Activated naive CD4-positive, alpha-beta T cell treated with anti-CD3 and anti-CD28 coated beads for 36 hours (primary cell): ENCODE measurements around the gene STIL. TPM values are rescaled to one million over a fixed set of nuclear protein-coding genes. Genes with fewer than 3 reads are reported as not detected.
A peak's percentile ranks its signal among the peaks of the same experiment; 100 is the strongest.
"Not testable (repeated sequence)": the region's sequence is repeated elsewhere in the genome, so short reads cannot be mapped to it uniquely, and the experiment has no call there.

Source experiments
- CTCF ChIA-PET: fragments of 350-600 bp; sonication (Branson Sonifier 250); formaldehyde crosslinking; loops from one replicate; lab custom pipeline; 2021; ENCODE audit warnings: antibody characterized with exemption; lab: Charles Lee
- DNase-seq: peaks from one replicate; pipeline ENCODE4 v3.0.0-alpha.2; 2020
- H3K27ac Mint-ChIP-seq: one replicate; pipeline ENCODE4 v1.8.0; 2021; ENCODE audit warnings: mild to moderate bottlenecking, mixed read lengths
- H3K27me3 Mint-ChIP-seq: one replicate; pipeline ENCODE4 v1.8.0; 2021; ENCODE audit warnings: low read depth, mixed read lengths
- H3K36me3 Mint-ChIP-seq: one replicate; pipeline ENCODE4 v1.8.0; 2021; ENCODE audit warnings: low read depth, mixed read lengths
- H3K4me1 Mint-ChIP-seq: one replicate; pipeline ENCODE4 v1.8.0; 2021; ENCODE audit warnings: low read depth, mixed read lengths
- H3K4me3 Mint-ChIP-seq: one replicate; pipeline ENCODE4 v1.8.0; 2021; ENCODE audit warnings: mild to moderate bottlenecking, moderate library complexity, mixed read lengths
- H3K9me3 Mint-ChIP-seq: one replicate; pipeline ENCODE4 v1.8.0; 2021; ENCODE audit warnings: mixed read lengths
- intact Hi-C: fragments of 100-400 bp; cut with micrococcal nuclease; formaldehyde crosslinking; loops from one replicate; pipeline ENCODE4 v1.15.1; 2023
- total RNA-seq, 2 experiments: library from RNA; stranded (reverse); gene quantifications; one replicate each; pipeline ENCODE4 v1.2.3, GENCODE V29; 2021

STIL gene
- total RNA-seq, 2 experiments from 2014 or later: 41.4 to 43.5 TPM

DNA sequence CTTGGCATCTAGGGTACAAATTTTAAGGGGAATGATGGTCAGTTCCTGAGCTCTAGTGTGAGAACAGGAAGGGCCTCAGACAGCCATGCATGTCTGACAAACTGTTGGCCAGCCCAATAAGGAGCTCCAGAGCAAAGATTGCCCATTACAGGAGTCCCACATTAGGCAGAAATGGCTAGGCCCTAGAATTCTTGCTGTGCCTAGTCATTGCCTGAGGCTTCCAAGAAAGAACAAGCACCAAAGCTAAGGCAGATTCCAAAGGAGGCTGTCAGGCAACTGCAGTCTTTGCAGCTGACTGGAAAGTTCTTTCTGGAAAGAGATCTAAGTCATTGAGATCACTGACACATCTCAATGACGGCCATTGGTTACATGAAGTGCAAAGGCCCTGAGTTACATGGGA, 3.9 kb upstream of the STIL start:
- DNase-seq: no peak
- intact Hi-C loops: no loop called here
- Mint-ChIP-seq H3K27me3 (no peaks in the 10 kb centered on the region), H3K4me1 (peaks cover 4% of the 10 kb centered on the region), H3K36me3 (peaks cover 9% of the 10 kb centered on the region), H3K9me3 (no peaks in the 10 kb centered on the region), H3K4me3 (no peak overlapping the region), H3K27ac (no peak overlapping the region)
- CTCF ChIA-PET: interaction anchor here (0.7 to 2.2 kb wide), 2 partner anchors 14 to 84 kb away, joined by 3 to 5 read pairs; no protein-coding TSS in a partner anchor

DNA sequence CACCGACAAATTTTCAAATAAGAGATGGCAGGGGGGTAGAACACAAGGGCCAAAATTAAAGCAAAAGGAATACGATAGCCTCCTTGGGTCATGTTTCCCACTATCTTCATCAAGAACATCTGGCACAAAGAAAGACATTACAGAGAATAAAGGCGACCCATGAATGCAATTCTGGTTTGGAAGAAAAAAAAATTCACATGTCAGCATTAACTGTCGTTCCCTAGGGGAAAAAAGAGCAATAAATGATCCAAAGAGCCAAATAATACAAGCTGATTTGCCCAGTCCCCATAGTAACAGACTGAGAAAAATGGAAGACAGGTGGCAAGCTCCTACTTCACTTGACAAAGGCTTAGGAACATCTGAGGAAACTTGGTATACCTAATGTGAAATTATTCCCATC, 4.5 kb downstream of the STIL start:
- Mint-ChIP-seq H3K4me3 (no peak overlapping the region), H3K27me3 (no peaks in the 10 kb centered on the region), H3K36me3 (peaks cover 32% of the 10 kb centered on the region), H3K27ac (no peak overlapping the region), H3K9me3 (no peaks in the 10 kb centered on the region), H3K4me1 (peaks cover 10% of the 10 kb centered on the region)
- intact Hi-C loops: no loop called here
- CTCF ChIA-PET: no interaction called here
- no peak for DNase-seq

DNA sequence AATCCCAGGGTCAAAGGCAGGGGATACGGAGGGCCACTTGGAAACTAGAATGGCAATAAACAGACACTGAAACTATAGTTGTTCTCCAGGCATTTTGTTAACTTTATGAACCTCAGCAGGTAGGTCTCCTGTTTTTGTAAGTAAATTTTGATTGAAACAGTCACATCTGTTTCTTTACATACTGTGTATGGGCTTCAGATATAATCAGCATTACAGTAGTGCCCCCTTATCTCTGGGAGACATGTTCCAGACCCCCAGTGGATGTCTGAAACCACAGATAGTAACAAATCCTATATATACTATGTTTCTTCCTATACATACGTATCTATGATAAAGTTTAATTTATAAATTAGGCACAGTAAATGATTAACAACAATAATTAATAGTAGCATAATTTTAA, 11.5 kb downstream of the STIL start:
- H3K9me3 Mint-ChIP-seq: no peaks in the 10 kb centered on the region
- peaks cover 45% of the 10 kb centered on the region for H3K36me3 Mint-ChIP-seq
- H3K27me3 Mint-ChIP-seq: no peaks in the 10 kb centered on the region
- intact Hi-C loops: no loop called here
- H3K27ac Mint-ChIP-seq: no peak overlapping the region
- CTCF ChIA-PET: no interaction called here
- peaks cover 1% of the 10 kb centered on the region for H3K4me1 Mint-ChIP-seq
- DNase-seq: no peak
- no peak overlapping the region for H3K4me3 Mint-ChIP-seq

DNA sequence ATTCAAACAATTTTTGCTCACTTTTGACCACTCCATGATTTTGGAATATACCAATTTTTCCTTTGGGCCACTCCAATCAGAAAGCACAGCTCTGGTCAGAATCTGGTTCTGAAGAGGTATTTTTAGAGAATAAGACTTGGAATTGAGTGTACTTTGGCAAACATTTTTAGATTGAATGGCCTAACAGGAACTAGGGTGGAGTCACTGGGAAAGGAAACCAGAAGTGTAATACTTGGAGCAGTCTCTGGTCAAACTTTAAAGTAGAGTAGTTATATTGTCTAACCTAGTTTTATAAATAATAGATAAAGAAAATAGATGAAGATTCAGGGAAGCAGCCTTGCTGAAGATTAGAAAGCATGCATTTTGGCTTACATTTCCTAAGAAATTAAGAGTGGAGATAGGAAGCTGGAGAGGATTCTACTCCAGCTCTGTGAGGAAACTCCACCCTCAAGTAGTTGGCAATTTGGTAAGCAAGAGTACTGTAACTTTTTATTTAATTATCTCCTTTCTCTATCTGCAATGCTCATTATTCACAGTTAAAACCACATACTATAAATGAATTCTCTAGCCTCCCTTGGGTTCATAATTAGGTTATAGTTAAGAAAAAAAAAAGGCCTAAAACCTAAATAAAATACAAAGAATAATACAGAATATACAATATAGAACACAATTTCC, 15.8 kb downstream of the STIL start:
- Mint-ChIP-seq H3K4me1 (no peaks in the 10 kb centered on the region), H3K4me3 (no peak overlapping the region), H3K9me3 (no peaks in the 10 kb centered on the region), H3K36me3 (peaks cover 37% of the 10 kb centered on the region), H3K27ac (no peak overlapping the region), H3K27me3 (no peaks in the 10 kb centered on the region)
- CTCF ChIA-PET: interaction anchor here (0.6 kb wide), 1 partner anchor 71 kb away, joined by 4 read pairs; no protein-coding TSS in a partner anchor
- no peak for DNase-seq
- intact Hi-C loops: no loop called here

DNA sequence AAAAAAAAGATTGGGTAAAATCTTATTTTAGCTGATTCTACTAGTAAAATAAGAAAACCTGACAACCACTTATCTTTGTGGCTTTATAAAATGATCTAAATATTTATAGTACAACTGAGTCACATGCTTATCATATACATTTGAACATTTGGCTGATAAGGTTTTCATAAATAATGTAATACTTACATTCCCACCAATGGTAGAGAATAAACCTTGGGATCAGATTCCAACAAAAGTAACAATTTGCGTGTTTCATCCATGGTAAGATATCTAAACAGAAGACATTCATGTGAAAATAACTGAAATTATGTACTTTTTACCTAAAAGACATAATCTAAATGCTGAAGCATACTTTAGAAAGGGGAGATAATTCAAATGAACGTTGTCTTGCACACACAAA, 18.4 kb downstream of the STIL start:
- H3K4me3 Mint-ChIP-seq: no peak overlapping the region
- H3K9me3 Mint-ChIP-seq: no peaks in the 10 kb centered on the region
- intact Hi-C loops: no loop called here
- no peak overlapping the region for H3K27ac Mint-ChIP-seq
- no peak for DNase-seq
- peaks cover 26% of the 10 kb centered on the region for H3K36me3 Mint-ChIP-seq
- CTCF ChIA-PET: no interaction called here
- H3K4me1 Mint-ChIP-seq: peaks cover 4% of the 10 kb centered on the region
- no peaks in the 10 kb centered on the region for H3K27me3 Mint-ChIP-seq

DNA sequence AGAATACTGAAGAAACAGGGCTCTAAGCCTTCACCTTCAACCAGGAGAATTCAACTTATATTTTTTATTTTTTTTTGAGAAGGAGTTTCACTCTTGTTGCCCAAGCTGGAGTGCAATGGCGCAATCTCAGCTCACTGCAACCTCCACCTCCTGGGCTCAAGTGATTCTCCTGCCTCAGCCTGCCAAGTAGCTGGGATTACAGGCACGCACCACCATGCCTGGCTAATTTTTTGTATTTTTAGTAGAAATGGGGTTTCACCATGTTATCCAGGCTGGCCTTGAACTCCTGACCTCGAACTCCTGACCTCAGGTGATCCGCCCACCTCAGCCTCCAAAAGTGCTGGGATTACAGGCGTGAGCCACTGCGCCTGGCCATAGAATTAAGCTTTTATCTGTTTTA, 19.1 kb downstream of the STIL start:
- intact Hi-C loops, H3K27ac Mint-ChIP-seq, H3K27me3 Mint-ChIP-seq, H3K4me3 Mint-ChIP-seq, H3K9me3 Mint-ChIP-seq, H3K4me1 Mint-ChIP-seq, CTCF ChIA-PET, DNase-seq: not testable (repeated sequence)
- peaks cover 29% of the 10 kb centered on the region for H3K36me3 Mint-ChIP-seq

DNA sequence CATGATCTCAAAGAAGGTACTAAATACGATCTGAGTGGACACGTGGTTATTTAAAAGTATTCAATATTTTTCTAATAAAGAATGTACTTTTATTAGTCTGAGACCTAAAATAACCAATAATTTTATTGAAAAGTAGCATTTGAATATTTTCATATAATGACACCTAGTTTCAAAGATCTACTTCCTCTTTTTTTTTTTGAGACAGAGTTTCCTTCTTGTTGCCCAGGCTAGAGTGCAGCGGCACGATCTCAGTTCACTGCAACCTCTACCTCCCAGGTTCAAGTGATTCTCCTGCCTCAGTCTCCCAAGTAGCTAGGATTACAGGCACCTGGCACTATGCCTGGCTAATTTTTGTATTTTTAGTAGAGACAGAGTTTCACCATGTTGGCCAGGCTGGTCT, 25.8 kb downstream of the STIL start:
- DNase-seq, H3K27me3 Mint-ChIP-seq, H3K27ac Mint-ChIP-seq, H3K4me1 Mint-ChIP-seq, H3K9me3 Mint-ChIP-seq, intact Hi-C loops, H3K4me3 Mint-ChIP-seq, CTCF ChIA-PET: not testable (repeated sequence)
- peaks cover 32% of the 10 kb centered on the region for H3K36me3 Mint-ChIP-seq

DNA sequence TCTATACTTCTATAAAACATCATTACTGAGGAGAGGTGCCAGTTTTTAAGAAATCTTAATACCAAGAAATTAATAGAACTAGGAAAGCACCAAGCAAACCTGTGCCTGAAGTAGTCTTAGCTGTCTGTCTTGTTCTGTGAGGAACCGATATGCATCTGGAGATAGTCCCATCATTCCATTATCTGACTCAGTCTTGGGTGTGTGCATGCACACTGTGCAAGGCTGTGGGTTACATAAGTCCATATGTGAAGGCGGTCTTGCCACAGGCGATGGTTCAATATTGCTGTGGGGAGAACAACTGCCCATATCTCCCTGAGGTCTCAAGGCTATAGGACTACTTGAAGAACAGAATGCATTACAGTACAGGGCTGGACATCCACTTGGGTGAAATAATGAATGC, 33.8 kb downstream of the STIL start:
- no peak for DNase-seq
- intact Hi-C loops: no loop called here
- no peak overlapping the region for H3K27ac Mint-ChIP-seq
- H3K4me1 Mint-ChIP-seq: no peaks in the 10 kb centered on the region
- peaks cover 33% of the 10 kb centered on the region for H3K36me3 Mint-ChIP-seq
- no peaks in the 10 kb centered on the region for H3K9me3 Mint-ChIP-seq
- no peak overlapping the region for H3K4me3 Mint-ChIP-seq
- no peaks in the 10 kb centered on the region for H3K27me3 Mint-ChIP-seq
- CTCF ChIA-PET: no interaction called here

DNA sequence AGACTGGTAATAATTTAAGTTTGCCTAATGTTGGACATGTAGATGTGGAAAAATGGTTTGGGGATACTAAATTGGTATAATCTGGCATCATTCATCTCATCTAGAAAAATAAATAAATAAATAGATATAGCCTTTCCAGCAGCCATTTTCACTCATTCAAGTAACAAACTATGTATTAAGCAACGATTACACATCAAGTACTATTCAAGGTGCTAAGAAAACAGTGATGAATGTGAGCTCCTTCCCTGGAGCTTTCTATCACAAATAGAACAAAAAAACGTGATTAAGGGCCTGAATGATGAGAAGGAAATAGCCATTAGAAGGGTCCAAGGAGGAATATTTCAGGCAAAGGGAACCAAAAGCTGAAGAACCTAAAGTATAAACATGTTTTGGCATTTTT, 37.1 kb downstream of the STIL start:
- Mint-ChIP-seq H3K27ac (no peak overlapping the region), H3K4me1 (no peaks in the 10 kb centered on the region), H3K4me3 (no peak overlapping the region), H3K9me3 (no peaks in the 10 kb centered on the region), H3K36me3 (peaks cover 30% of the 10 kb centered on the region), H3K27me3 (no peaks in the 10 kb centered on the region)
- CTCF ChIA-PET: interaction anchor here (1.4 kb wide), 1 partner anchor 14 kb away, joined by 8 read pairs; no protein-coding TSS in a partner anchor
- no peak for DNase-seq
- intact Hi-C loops: no loop called here

DNA sequence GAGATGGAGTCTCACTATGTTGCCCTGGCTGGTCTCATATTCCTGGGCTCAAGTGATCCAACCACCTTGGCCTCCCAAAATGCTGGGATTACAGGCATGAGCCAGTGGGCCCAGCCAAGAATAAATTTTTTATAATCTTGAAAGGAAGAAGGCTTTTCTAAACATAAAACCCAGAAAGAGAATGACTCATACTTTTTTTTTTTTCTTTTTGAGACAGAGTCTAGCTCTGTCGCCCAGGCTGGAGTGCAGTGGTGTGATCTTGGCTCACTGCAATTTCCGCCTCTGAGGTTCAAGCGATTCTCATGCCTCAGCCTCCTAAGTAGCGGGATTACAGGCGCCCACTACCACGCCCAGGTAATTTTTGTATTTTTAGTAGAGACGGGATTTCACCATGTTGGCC, 38.1 kb downstream of the STIL start:
- DNase-seq, H3K27me3 Mint-ChIP-seq, H3K9me3 Mint-ChIP-seq, H3K27ac Mint-ChIP-seq, intact Hi-C loops, H3K4me1 Mint-ChIP-seq, H3K4me3 Mint-ChIP-seq: not testable (repeated sequence)
- H3K36me3 Mint-ChIP-seq: peaks cover 30% of the 10 kb centered on the region
- CTCF ChIA-PET: interaction anchor here (1.4 kb wide), 1 partner anchor 13 kb away, joined by 8 read pairs; no protein-coding TSS in a partner anchor

DNA sequence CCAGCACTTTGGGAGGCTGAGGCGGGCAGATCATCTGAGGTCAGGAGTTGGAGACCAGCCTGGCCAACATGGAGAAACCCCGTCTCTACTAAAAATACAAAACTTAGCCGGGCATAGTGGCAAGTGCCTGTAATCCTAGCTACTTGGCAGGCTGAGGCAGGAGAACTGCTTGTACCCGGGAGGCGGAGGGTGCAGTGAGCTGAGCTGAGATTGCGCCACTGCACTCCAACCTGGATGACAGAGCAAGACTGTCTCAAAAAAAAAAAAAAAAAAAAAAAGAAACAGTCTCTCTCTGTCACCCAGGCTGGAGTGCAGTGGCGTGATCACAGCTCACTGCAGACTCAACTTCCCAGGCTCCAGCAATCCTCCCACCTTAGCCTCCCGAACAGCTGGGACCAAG, 48.4 kb downstream of the STIL start:
- DNase-seq, H3K27me3 Mint-ChIP-seq, H3K4me3 Mint-ChIP-seq, intact Hi-C loops, H3K9me3 Mint-ChIP-seq, H3K4me1 Mint-ChIP-seq, H3K27ac Mint-ChIP-seq: not testable (repeated sequence)
- H3K36me3 Mint-ChIP-seq: peaks cover 41% of the 10 kb centered on the region
- CTCF ChIA-PET: interaction anchor here (1.1 kb wide), 1 partner anchor 87 kb away, joined by 3 read pairs; no protein-coding TSS in a partner anchor

DNA sequence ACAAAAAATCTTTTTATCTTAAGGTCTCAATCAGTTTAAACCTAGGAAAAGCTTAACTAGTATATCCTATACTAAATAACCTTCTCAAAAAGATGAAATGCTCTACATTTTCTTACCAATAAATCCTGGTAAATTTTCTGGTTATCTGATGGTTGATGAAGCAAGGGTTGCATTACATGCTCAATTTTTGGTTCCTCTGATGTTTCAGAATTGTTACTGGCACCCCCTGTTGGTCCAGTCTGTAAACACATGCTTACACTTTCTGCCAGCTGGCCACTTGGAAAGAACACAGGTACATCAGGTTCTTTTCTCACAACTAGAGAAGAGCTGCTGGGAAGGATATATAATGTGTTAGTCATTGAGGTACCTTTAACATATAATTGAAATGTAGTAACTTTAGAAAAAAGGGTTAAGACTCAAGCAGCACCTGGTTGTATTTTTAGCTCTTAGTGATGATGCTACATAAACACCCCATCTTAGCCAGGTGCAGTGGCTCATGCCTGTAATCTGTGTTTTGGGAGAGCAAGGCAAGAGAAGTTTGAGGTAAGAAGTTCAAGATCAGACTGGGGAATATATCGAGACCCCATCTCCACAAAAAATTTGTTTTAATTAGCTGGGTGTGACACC, 51.0 kb downstream of the STIL start:
- intact Hi-C loops: loop anchor here (1.0 kb wide), 1 partner anchor 70 kb away; no protein-coding TSS in a partner anchor
- Mint-ChIP-seq H3K27ac (no peak overlapping the region), H3K27me3 (no peaks in the 10 kb centered on the region), H3K36me3 (peaks cover 40% of the 10 kb centered on the region), H3K4me3 (no peak overlapping the region), H3K4me1 (no peaks in the 10 kb centered on the region), H3K9me3 (no peaks in the 10 kb centered on the region)
- peak; percentile 48 for DNase-seq
- CTCF ChIA-PET: interaction anchor here (0.7 to 2.8 kb wide), 12 partner anchors 10 to 173 kb away, joined by 3 to 20 read pairs (median 4); partner anchors contain the start of gene CMPK1

DNA sequence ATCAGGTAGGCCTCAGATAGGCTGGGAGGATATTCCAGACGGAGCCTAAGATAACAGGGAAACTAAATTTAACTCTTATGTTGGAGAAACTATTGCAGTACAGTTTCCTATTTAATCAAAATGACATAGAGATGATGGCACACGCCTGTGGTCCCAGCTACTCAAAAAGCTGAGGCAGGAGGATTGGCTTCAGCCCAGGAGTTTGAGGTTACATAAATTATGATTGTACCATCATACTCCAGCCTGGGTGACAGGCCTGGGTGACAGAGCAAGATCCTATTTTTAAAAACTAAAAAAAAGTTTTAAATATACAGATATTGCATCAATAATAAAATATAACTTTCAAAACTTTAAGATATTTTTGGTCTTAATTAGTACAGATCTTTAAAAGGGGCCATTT, 56.7 kb downstream of the STIL start:
- H3K27ac Mint-ChIP-seq: no peak overlapping the region
- CTCF ChIA-PET: interaction anchor here (1.1 to 1.6 kb wide), 2 partner anchors 73 to 79 kb away, joined by 3 to 4 read pairs; no protein-coding TSS in a partner anchor
- H3K36me3 Mint-ChIP-seq: peaks cover 35% of the 10 kb centered on the region
- no peaks in the 10 kb centered on the region for H3K27me3 Mint-ChIP-seq
- no peaks in the 10 kb centered on the region for H3K9me3 Mint-ChIP-seq
- no peak for DNase-seq
- H3K4me3 Mint-ChIP-seq: no peak overlapping the region
- intact Hi-C loops: no loop called here
- H3K4me1 Mint-ChIP-seq: no peaks in the 10 kb centered on the region
